Vagina (tissue), 2 donors: ENCODE results near the gene TTLL11. TPM values are rescaled to one million over a fixed set of nuclear protein-coding genes. Genes with fewer than 3 reads are reported as not detected.

ENCODE experiments used
- DNase-seq, 2 donors: peaks; one replicate each; pipeline ENCODE4 v3.0.0-alpha.2; 2017; ENCODE audit errors: extremely low spot score in 2 of 2
- H3K27ac ChIP-seq: fragments of 200-600 bp; sonication (generic); one replicate; pipeline ENCODE4 v1.5.1; 2019
- H3K27me3 ChIP-seq: fragments of 200-600 bp; sonication (generic); one replicate; pipeline ENCODE4 v1.5.1; 2019
- H3K36me3 ChIP-seq, 2 donors: fragments of 200-600 bp; sonication (generic); one replicate each; pipeline ENCODE4 v1.5.1; 2017 to 2019
- H3K4me1 ChIP-seq: fragments of 200-600 bp; sonication (generic); one replicate; pipeline ENCODE4 v1.5.1; 2019
- H3K4me3 ChIP-seq, 2 donors: fragments of 200-600 bp; sonication (generic); 1 replicate in 1 of 2; 2 replicates in 1 of 2; pipeline ENCODE4 v1.5.1; 2016 to 2019
- H3K9me3 ChIP-seq: fragments of 200-600 bp; sonication (generic); one replicate; pipeline ENCODE4 v1.5.1; 2019
- POLR2A ChIP-seq, 2 donors: fragments of 450-650 bp; IDR thresholded peaks; one replicate each; pipeline ENCODE4 v1.6.1; 2017; ENCODE audit warnings: antibody characterized with exemption in 2 of 2, mild to moderate bottlenecking in 2 of 2, moderate library complexity in 2 of 2
- POLR2AphosphoS5 ChIP-seq, 2 donors: sonication (generic); formaldehyde crosslinking; IDR thresholded peaks; one replicate each; pipeline ENCODE4 v1.9.0; 2017; ENCODE audit warnings: antibody characterized with exemption in 2 of 2, mild to moderate bottlenecking in 2 of 2, low read depth in 1 of 2; ENCODE audit not compliant: insufficient read depth in 1 of 2
- intact Hi-C: fragments of 100-400 bp; cut with DNase I; formaldehyde crosslinking; loops from one replicate; pipeline ENCODE4 v1.15.1; 2023
- total RNA-seq: library from RNA; depleted of rRNA; stranded (reverse); fragments of >200 nt; gene quantifications from one replicate; pipeline ENCODE4 v1.2.3, GENCODE V29; 2016
- TF ChIP-seq, protein P1 (sequence below), 3 experiments: fragments of 450-650 bp in 2 of 3; fragments of 200-600 bp in 1 of 3; sonication (generic) in 1 of 3; IDR thresholded peaks; one replicate each; pipeline ENCODE4 v1.5.1; 2017 to 2019; ENCODE audit warnings: antibody characterized with exemption in 3 of 3, mild to moderate bottlenecking in 2 of 3, moderate library complexity in 2 of 3

The TTLL11 gene
- total RNA-seq, 1 donor from 2014 or later: 11.0 TPM

DNA sequence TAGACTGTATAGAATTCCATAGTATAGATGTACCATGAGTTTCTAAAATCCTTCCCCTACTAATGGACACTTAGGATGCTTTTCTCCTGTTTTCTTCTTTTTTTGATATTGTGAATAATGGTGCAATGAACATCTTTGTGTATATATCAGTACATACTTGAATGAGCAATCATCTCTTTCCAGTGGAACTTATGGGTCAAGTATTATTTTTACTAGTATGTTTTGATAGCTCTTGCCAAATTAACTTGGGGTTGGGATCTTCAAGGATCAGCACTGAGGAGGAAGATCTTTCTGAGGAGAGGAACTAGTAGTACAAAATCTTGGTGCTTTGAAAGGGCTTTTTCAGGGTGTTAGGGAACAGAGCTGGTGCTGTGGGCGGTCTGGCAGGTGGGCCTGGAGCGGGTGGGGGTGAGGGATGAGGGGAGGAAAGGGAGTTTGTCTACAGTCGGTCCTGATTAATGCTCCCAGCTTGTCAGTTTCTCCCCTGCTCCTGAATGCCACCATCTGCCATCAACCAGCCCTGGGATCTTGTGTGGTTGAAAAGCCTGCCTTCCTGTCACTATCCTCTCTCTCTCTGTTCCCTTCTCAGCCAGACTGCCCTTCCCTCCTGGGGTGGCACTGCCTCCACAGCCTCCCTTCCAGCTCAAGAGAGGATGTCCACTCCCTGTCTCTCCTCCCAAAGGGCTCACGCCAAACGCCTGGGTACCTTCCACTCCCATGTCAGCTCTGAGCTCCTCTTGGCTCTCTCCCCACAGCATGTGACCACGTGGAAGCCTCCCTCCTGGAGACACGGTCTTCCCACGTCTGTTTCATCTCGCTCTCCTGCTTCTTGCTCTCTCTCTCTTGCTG lies 255.8 kb downstream of the TTLL11 start:
- no peak overlapping the region for H3K27ac ChIP-seq
- peak in 1 of 2 donors; percentile 86 for DNase-seq
- intact Hi-C loops: no loop called here

DNA sequence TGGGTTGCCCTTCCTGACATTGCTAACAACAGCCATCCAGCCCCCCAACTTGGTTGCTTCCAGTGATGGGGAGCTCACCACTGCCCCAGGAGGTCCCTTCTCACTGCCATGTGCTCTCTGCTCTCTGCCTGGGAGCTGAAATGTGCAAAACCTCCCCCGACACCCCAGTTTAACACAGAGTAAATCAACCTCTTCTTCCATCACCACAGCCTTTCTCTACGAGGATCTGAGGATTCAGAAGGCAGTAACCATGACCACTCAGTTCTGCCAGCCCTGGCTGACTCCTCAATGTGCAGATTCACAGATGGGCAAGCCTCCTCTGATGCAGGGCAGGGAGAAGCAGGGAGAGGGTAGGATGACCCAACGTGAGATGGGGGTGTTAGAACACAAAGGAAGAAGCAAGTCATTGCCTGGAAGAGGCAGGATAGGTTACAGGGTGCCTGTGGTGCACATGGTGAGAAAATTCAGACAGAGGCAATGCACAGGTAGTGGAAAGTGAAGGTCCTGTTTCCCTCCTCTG lies 256.7 kb downstream of the TTLL11 start:
- intact Hi-C loops: no loop called here
- TF ChIP-seq, protein P1, sequence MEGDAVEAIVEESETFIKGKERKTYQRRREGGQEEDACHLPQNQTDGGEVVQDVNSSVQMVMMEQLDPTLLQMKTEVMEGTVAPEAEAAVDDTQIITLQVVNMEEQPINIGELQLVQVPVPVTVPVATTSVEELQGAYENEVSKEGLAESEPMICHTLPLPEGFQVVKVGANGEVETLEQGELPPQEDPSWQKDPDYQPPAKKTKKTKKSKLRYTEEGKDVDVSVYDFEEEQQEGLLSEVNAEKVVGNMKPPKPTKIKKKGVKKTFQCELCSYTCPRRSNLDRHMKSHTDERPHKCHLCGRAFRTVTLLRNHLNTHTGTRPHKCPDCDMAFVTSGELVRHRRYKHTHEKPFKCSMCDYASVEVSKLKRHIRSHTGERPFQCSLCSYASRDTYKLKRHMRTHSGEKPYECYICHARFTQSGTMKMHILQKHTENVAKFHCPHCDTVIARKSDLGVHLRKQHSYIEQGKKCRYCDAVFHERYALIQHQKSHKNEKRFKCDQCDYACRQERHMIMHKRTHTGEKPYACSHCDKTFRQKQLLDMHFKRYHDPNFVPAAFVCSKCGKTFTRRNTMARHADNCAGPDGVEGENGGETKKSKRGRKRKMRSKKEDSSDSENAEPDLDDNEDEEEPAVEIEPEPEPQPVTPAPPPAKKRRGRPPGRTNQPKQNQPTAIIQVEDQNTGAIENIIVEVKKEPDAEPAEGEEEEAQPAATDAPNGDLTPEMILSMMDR (IDR thresholded peaks at IDR 0.05): no peak
- TF ChIP-seq POLR2AphosphoS5 (IDR thresholded peaks at IDR 0.05; ENCODE audit: insufficient read depth in 1 of 2, low read depth in 1 of 2): no peak
- no peak for TF ChIP-seq POLR2A (IDR thresholded peaks at IDR 0.05)
- no peaks in the 10 kb centered on the region for H3K9me3 ChIP-seq

More for the DNA sequence above, 255.8 kb downstream of the TTLL11 start:
- TF ChIP-seq, protein P1 (IDR thresholded peaks at IDR 0.05): no peak
- TF ChIP-seq POLR2A (IDR thresholded peaks at IDR 0.05) (no peak), POLR2AphosphoS5 (IDR thresholded peaks at IDR 0.05; ENCODE audit: insufficient read depth in 1 of 2, low read depth in 1 of 2) (peak in 1 of 2 donors; percentile 28)
- Histone ChIP-seq H3K27me3 (no peaks in the 10 kb centered on the region), H3K36me3 (no peaks in the 10 kb centered on the region), H3K4me3 (no peak overlapping the region), H3K9me3 (no peaks in the 10 kb centered on the region), H3K4me1 (no peaks in the 10 kb centered on the region)

DNA sequence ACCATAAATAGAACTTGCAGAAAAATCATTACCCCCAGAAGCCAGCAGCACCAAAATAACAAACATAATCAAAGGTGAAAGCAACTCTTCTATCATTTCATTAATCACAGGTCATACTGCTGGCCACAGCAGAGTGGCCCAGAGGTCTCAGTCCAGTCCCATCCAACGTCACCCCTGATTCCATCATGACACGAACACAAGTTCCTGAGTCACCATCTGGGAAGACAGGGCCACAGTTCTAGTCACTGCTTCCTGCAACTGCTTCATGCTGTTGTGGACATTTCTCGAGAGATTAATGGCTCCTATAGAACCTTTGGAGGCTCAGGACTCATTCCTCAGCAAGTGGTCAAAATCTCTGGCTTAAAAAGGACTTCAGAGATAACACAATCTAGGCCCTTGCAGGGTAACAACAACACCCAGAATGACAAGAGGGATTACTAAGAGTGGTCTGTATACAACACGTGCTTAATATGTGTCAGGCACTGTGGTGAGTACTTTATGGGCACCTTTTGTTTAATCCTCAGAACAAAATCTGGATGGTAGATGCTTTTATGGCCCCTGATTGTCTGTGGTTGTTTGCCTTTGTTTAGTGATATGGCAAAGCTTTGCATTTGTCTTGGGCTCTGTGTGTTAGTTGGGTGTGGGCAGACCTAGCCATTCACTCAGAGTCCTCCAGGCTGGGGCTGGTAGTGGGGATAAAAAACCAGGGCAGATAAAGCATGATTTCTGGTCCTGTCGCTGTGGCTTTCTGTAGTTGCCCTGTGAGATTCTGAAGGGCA lies 257.3 kb downstream of the TTLL11 start:
- Histone ChIP-seq H3K4me3 (no peak overlapping the region), H3K27me3 (no peaks in the 10 kb centered on the region), H3K27ac (no peak overlapping the region), H3K36me3 (no peaks in the 10 kb centered on the region), H3K9me3 (no peaks in the 10 kb centered on the region), H3K4me1 (no peaks in the 10 kb centered on the region)
- TF ChIP-seq POLR2A (IDR thresholded peaks at IDR 0.05) (no peak), POLR2AphosphoS5 (IDR thresholded peaks at IDR 0.05; ENCODE audit: insufficient read depth in 1 of 2, low read depth in 1 of 2) (no peak)
- DNase-seq: peak in 1 of 2 donors; percentile 64
- intact Hi-C loops: no loop called here

More for the DNA sequence above, 256.7 kb downstream of the TTLL11 start:
- peak in 1 of 2 donors; percentile 64 for DNase-seq
- no peaks in the 10 kb centered on the region for H3K36me3 ChIP-seq
- no peak overlapping the region for H3K27ac ChIP-seq
- H3K27me3 ChIP-seq: no peaks in the 10 kb centered on the region
- no peaks in the 10 kb centered on the region for H3K4me1 ChIP-seq
- H3K4me3 ChIP-seq: no peak overlapping the region

DNA sequence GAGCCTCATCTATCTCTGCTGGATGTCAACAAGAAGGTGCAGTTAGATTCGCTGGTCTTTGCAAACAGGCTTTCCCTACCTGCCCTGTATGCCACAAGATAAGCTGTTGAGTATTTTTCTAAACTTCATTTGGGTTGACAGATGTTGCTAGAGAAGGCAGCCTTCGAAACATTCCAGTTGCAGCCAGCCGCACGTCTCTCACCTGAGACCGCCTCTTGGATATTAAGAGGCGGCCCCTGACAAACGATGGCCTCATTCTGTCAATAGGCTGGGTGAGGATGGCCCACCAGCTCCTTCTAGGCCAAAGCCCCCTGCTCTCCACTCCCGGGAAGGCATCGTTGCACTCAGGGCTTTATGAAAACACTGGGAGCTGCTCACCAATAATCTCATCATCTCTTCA lies 260.0 kb downstream of the TTLL11 start:
- Histone ChIP-seq H3K9me3 (no peaks in the 10 kb centered on the region), H3K36me3 (no peaks in the 10 kb centered on the region), H3K27me3 (no peaks in the 10 kb centered on the region), H3K4me1 (no peaks in the 10 kb centered on the region), H3K4me3 (no peak overlapping the region), H3K27ac (no peak overlapping the region)
- peak in 1 of 2 donors; percentile 42 for DNase-seq
- no peak for TF ChIP-seq POLR2AphosphoS5 (IDR thresholded peaks at IDR 0.05; ENCODE audit: insufficient read depth in 1 of 2, low read depth in 1 of 2)
- TF ChIP-seq, protein P1 (IDR thresholded peaks at IDR 0.05): no peak
- TF ChIP-seq POLR2A (IDR thresholded peaks at IDR 0.05): no peak
- intact Hi-C loops: no loop called here

DNA sequence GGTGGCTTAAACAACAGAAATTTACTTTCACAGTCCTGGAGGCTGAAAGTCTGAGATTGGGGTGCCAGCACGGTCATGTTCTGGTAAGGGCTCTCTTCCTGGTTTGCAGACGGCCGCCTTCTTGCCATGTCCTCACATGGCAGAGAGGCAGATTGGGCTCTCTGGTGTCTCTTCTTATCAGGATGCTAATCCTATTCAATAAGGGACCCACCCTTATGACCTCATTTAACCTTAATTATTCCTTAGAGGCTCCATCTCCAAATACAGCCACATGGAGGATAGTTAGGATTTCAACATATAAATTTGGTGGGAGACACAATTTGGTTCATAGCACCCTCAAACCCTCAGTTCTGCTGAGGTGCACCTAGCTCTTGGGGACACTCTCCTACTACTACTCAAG lies 261.2 kb downstream of the TTLL11 start:
- no peaks in the 10 kb centered on the region for H3K4me1 ChIP-seq
- no peak overlapping the region for H3K27ac ChIP-seq
- no peaks in the 10 kb centered on the region for H3K36me3 ChIP-seq
- H3K9me3 ChIP-seq: no peaks in the 10 kb centered on the region
- peak in 1 of 2 donors; percentile 27 for DNase-seq
- TF ChIP-seq, protein P1 (IDR thresholded peaks at IDR 0.05): no peak
- no peak for TF ChIP-seq POLR2A (IDR thresholded peaks at IDR 0.05)
- no peak for TF ChIP-seq POLR2AphosphoS5 (IDR thresholded peaks at IDR 0.05; ENCODE audit: insufficient read depth in 1 of 2, low read depth in 1 of 2)
- intact Hi-C loops: no loop called here
- H3K27me3 ChIP-seq: no peaks in the 10 kb centered on the region
- no peak overlapping the region for H3K4me3 ChIP-seq
